Esophagus squamous epithelium (tissue), 5 donors: ENCODE results near the gene LIMS1. TPM values are rescaled to one million over a fixed set of nuclear protein-coding genes. Genes with fewer than 3 reads are reported as not detected.

Experiments used
- DNase-seq: peaks from one replicate; lab custom pipeline; 2025; lab: John Stamatoyannopoulos, UW
- H3K27ac ChIP-seq, 4 donors: fragments of 200-600 bp; sonication (generic); one replicate each; pipeline ENCODE4 v1.5.1; 2016 to 2019; ENCODE audit warnings: mild to moderate bottlenecking in 1 of 4
- H3K27me3 ChIP-seq, 4 donors: fragments of 200-600 bp; sonication (generic); 1 replicate in 3 of 4; 2 replicates in 1 of 4; pipeline versions ENCODE4 v1.5.1 to v1.6.0; 2017 to 2021; ENCODE audit warnings: antibody characterized with exemption in 1 of 4
- H3K36me3 ChIP-seq, 3 donors: fragments of 200-600 bp; sonication (generic); one replicate each; pipeline ENCODE4 v1.5.1; 2016 to 2019
- H3K4me1 ChIP-seq, 3 donors: fragments of 200-600 bp; sonication (generic); one replicate each; pipeline ENCODE4 v1.5.1; 2017 to 2019
- H3K4me3 ChIP-seq, 4 donors: fragments of 200-600 bp; sonication (generic); 1 replicate in 3 of 4; 2 replicates in 1 of 4; pipeline ENCODE4 v1.5.1; 2016 to 2019; ENCODE audit warnings: mild to moderate bottlenecking in 2 of 4, moderate library complexity in 1 of 4
- H3K9me3 ChIP-seq, 3 donors: fragments of 200-600 bp; sonication (generic); one replicate each; pipeline ENCODE4 v1.5.1; 2016 to 2019
- POLR2A ChIP-seq, 4 donors: fragments of 450-650 bp; IDR thresholded peaks; one replicate each; pipeline ENCODE4 v1.6.1; 2017; ENCODE audit warnings: antibody characterized with exemption in 4 of 4, mild to moderate bottlenecking in 4 of 4, moderate library complexity in 3 of 4
- WGBS, 2 donors: methylation state at CpG; one replicate each; pipeline ENCODE4 v1.1.5; 2018; 5-methylcytosine and 5-hydroxymethylcytosine counted together
- intact Hi-C: fragments of 100-400 bp; cut with DNase I; formaldehyde crosslinking; loops from one replicate; pipeline ENCODE4 v1.15.0; 2022
- total RNA-seq, 4 donors: library from RNA; depleted of rRNA; stranded (reverse); fragments of >200 nt; gene quantifications; one replicate each; pipeline ENCODE4 v1.1.0, GENCODE V29; 2016
- TF ChIP-seq, protein P1 (sequence below), 6 experiments: fragments of 450-650 bp in 4 of 6; fragments of 200-600 bp in 2 of 6; sonication (generic) in 2 of 6; IDR thresholded peaks; one replicate each; pipeline ENCODE4 v1.5.1; 2016 to 2019; ENCODE audit warnings: antibody characterized with exemption in 6 of 6, mild to moderate bottlenecking in 4 of 6, moderate library complexity in 4 of 6
- donor health status: DM: yes; HTN: yes; CAD: no.

LIMS1 gene
- total RNA-seq, 4 donors from 2014 or later: 37.8 to 66.2 (median 54.0) TPM

DNA sequence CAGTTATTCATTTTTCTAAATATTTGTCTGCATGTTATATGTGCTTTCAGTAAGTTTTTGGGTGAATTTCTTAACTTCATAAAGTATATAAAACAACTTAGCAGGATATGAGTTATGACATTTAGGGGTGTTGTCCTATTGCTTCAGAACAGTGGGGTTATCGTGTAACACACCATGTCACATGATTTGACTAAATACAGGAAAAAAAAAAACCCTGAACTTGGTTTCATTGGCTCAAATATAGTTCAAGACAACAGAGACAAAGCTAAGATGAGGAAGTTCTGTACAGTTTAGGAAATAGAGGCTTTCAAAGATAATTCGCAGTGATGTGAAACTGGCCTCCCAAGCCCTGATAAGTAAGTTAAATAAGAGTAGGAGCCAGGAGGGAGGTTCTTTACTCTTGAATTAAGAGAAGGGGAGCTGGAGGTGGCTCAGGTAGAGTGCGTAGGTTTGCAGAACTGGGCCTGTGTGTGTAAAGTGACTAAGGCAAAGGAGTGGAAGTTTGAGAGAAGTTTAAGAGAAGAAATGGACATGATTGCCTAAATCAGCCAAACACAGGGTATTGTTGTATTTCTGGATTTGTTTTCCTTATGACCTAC lies 53.9 kb downstream of the LIMS1 start:
- TF ChIP-seq, protein P1, sequence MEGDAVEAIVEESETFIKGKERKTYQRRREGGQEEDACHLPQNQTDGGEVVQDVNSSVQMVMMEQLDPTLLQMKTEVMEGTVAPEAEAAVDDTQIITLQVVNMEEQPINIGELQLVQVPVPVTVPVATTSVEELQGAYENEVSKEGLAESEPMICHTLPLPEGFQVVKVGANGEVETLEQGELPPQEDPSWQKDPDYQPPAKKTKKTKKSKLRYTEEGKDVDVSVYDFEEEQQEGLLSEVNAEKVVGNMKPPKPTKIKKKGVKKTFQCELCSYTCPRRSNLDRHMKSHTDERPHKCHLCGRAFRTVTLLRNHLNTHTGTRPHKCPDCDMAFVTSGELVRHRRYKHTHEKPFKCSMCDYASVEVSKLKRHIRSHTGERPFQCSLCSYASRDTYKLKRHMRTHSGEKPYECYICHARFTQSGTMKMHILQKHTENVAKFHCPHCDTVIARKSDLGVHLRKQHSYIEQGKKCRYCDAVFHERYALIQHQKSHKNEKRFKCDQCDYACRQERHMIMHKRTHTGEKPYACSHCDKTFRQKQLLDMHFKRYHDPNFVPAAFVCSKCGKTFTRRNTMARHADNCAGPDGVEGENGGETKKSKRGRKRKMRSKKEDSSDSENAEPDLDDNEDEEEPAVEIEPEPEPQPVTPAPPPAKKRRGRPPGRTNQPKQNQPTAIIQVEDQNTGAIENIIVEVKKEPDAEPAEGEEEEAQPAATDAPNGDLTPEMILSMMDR (IDR thresholded peaks at IDR 0.05): no peak
- TF ChIP-seq POLR2A (IDR thresholded peaks at IDR 0.05): peak in 1 of 4 donors; percentile 31
- Histone ChIP-seq H3K4me1 (peaks cover 6 to 57% (median 14%) of the 10 kb centered on the region in 3 donors), H3K4me3 (peak overlapping the region in 1 of 4 donors; percentile 9), H3K9me3 (no peaks in the 10 kb centered on the region), H3K27ac (peak overlapping the region in 3 of 4 donors; percentile 58 to 71 (median 62)), H3K27me3 (no peaks in the 10 kb centered on the region), H3K36me3 (no peaks in the 10 kb centered on the region)
- WGBS, 2 donors: 47 to 67% methylated on average over 3 of the region's 3 CpGs
- intact Hi-C loops: no loop called here
- DNase-seq: no peak

DNA sequence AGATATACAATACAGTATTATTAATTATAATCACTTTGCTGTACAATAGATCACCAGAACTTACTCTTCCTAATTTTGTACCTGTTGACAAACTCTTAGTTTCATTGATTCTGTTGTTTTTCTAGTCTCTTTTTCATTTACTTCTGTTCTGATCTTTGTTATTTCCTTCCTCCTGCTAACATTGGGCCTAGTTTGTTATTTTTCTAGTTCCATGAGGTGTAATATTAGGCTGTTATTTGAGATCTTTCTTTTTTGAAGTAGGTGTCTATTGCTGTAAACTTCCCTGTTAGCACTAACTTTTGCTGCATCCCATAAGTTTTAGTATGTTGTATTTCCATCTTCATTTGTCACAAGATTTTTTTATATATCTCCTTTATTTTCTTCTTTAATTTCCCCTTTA lies 55.1 kb downstream of the LIMS1 start:
- no peaks in the 10 kb centered on the region for H3K36me3 ChIP-seq
- TF ChIP-seq, protein P1 (IDR thresholded peaks at IDR 0.05): no peak
- TF ChIP-seq POLR2A (IDR thresholded peaks at IDR 0.05): no peak
- intact Hi-C loops: no loop called here
- H3K27ac ChIP-seq: peak overlapping the region in 1 of 4 donors; percentile 62
- DNase-seq: no peak
- no peak overlapping the region for H3K4me3 ChIP-seq
- H3K4me1 ChIP-seq: peaks cover 6 to 64% (median 21%) of the 10 kb centered on the region in 3 donors
- H3K9me3 ChIP-seq: no peaks in the 10 kb centered on the region
- no peaks in the 10 kb centered on the region for H3K27me3 ChIP-seq

DNA sequence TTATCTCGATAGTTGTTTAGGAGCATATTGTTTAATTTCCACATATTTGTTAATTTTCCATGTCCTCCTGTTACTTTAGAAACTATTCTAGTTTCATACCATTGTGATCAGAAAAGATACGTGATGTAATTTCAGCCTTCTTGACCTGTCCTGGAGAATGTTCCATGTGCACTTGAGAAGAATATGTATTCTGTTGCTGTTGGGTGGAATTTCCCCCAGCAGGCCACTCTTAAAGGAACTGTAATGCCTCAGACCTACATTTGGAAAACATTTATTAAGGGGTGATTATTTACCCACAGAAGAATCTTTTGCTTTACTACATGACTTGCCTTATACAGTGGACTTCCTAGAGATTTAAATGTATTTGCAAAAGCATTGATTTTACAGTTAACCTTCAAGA lies 55.5 kb downstream of the LIMS1 start:
- Histone ChIP-seq H3K4me1 (peaks cover 6 to 66% (median 24%) of the 10 kb centered on the region in 3 donors), H3K4me3 (no peak overlapping the region), H3K27ac (no peak overlapping the region), H3K9me3 (no peaks in the 10 kb centered on the region), H3K36me3 (no peaks in the 10 kb centered on the region), H3K27me3 (no peaks in the 10 kb centered on the region)
- intact Hi-C loops: no loop called here
- TF ChIP-seq, protein P1 (IDR thresholded peaks at IDR 0.05): no peak
- TF ChIP-seq POLR2A (IDR thresholded peaks at IDR 0.05): no peak
- no peak for DNase-seq
- 65 to 69% methylated on average over 2 of the region's 2 CpGs for WGBS, 2 donors

DNA sequence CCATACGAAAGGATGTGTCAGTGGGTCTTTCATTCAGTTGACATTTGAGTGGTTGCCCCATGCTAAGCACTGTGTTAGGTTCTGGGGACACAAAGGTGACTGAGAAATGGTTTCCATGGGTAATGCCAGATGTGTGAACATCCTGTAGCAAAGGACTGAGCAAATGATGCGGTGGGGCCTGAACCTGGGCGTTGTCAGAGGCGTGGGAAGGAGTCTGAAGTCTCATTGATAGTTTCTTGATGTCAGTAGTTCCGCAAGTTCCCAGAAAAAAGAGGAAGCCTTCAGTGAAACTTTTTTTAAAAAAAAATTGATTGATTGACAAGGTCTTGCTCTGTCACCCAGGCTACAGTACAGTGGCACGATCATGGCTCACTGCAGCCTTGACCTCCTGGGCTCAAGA lies 56.9 kb downstream of the LIMS1 start:
- intact Hi-C loops: no loop called here
- 75 to 77% methylated on average over 6 of the region's 6 CpGs for WGBS, 2 donors
- no peaks in the 10 kb centered on the region for H3K36me3 ChIP-seq
- no peak overlapping the region for H3K4me3 ChIP-seq
- peak overlapping the region in 1 of 4 donors; percentile 11 for H3K27ac ChIP-seq
- DNase-seq: no peak
- H3K9me3 ChIP-seq: no peaks in the 10 kb centered on the region
- no peaks in the 10 kb centered on the region for H3K27me3 ChIP-seq
- TF ChIP-seq, protein P1 (IDR thresholded peaks at IDR 0.05): no peak
- no peak for TF ChIP-seq POLR2A (IDR thresholded peaks at IDR 0.05)
- peaks cover 6 to 70% (median 32%) of the 10 kb centered on the region in 3 donors for H3K4me1 ChIP-seq

DNA sequence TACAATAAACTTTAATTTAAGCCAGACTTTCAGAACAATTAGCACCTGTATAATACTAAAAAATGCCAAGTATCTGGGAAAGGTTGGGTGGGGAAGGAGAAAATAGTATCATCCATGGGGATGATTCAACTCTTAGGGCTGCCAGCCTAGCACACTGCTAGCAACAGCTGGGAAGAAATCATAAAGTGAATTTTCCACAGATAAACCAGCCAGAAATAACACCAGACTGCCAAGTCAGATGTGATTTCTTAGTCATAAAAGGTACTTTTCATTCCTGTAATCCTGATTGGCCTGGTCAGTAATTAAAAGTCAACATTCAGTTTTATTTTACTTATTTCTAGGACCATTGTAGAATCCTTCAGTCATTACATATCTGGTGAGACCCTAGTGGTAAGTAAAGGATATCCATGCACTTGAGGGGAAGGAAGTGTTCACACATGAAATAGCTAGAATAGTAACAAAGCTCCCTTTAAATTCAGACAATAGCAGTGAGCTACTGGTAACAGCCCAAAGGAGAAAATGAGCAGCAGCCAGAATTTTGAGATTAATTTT lies 59.4 kb downstream of the LIMS1 start:
- H3K4me3 ChIP-seq: no peak overlapping the region
- peak overlapping the region; percentile 60 to 69 (median 64) for H3K27ac ChIP-seq
- DNase-seq: no peak
- no peaks in the 10 kb centered on the region for H3K9me3 ChIP-seq
- intact Hi-C loops: no loop called here
- TF ChIP-seq, protein P1 (IDR thresholded peaks at IDR 0.05): peak in 1 of 6 experiments; percentile 26
- TF ChIP-seq POLR2A (IDR thresholded peaks at IDR 0.05): no peak
- H3K27me3 ChIP-seq: no peaks in the 10 kb centered on the region
- H3K36me3 ChIP-seq: no peaks in the 10 kb centered on the region
- peaks cover 0 to 53% (median 22%) of the 10 kb centered on the region in 3 donors for H3K4me1 ChIP-seq
